Trophoblast cell (in vitro differentiated cells and primary cell): ENCODE measurements around the gene MARCO.

ENCODE experiments used
- DNase-seq, 2 donors: peaks; one replicate each; pipeline ENCODE4 v3.0.0-alpha.2; 2016
- H2AFZ ChIP-seq: 2 replicates; pipeline ENCODE4 v1.6.1; 2013; ENCODE audit warnings: low read length, moderate library complexity, mild to moderate bottlenecking; ENCODE audit not compliant: insufficient read depth, poor library complexity
- H2AK5ac ChIP-seq: 2 replicates; pipeline ENCODE4 v1.6.1; 2013; ENCODE audit warnings: mild to moderate bottlenecking, low read length
- H2BK120ac ChIP-seq: 2 replicates; pipeline ENCODE4 v1.6.1; 2013; ENCODE audit warnings: low read length, mild to moderate bottlenecking, moderate library complexity; ENCODE audit not compliant: insufficient read depth, poor library complexity
- H2BK12ac ChIP-seq: 2 replicates; pipeline ENCODE4 v1.6.1; 2013; ENCODE audit warnings: mild to moderate bottlenecking, low read length, moderate library complexity
- H2BK5ac ChIP-seq: 2 replicates; pipeline ENCODE4 v1.6.1; 2013; ENCODE audit warnings: low read length, low read depth, moderate library complexity, mild to moderate bottlenecking; ENCODE audit not compliant: poor library complexity
- H3K14ac ChIP-seq: 2 replicates; pipeline ENCODE4 v1.6.1; 2013; ENCODE audit warnings: mild to moderate bottlenecking, low read length
- H3K18ac ChIP-seq: 2 replicates; pipeline ENCODE4 v1.6.1; 2013; ENCODE audit warnings: mild to moderate bottlenecking, low read length
- H3K23ac ChIP-seq: 2 replicates; pipeline ENCODE4 v1.6.1; 2013; ENCODE audit warnings: low read length
- H3K27ac ChIP-seq: 2 replicates; pipeline ENCODE4 v1.5.1; 2013; ENCODE audit warnings: low read depth, mild to moderate bottlenecking, inconsistent platforms, low read length, moderate library complexity
- H3K27me3 ChIP-seq: 2 replicates; pipeline ENCODE4 v1.6.1; 2013; ENCODE audit warnings: inconsistent platforms, mild to moderate bottlenecking, low read length, moderate library complexity; ENCODE audit not compliant: insufficient read depth
- H3K36me3 ChIP-seq, 2 experiments: 1 replicate in 1 of 2; 2 replicates in 1 of 2; pipeline ENCODE4 v1.6.1; 2013; ENCODE audit warnings: low read length in 2 of 2, mild to moderate bottlenecking in 2 of 2, moderate library complexity in 1 of 2; ENCODE audit not compliant: insufficient read depth in 2 of 2, control insufficient read depth in 1 of 2
- H3K4ac ChIP-seq: 2 replicates; pipeline ENCODE4 v1.6.1; 2013; ENCODE audit warnings: low read depth, mild to moderate bottlenecking, low read length, moderate library complexity
- H3K4me1 ChIP-seq, 2 experiments: 1 replicate in 1 of 2; 2 replicates in 1 of 2; pipeline ENCODE4 v1.6.1; 2013; ENCODE audit warnings: low read length in 2 of 2, mild to moderate bottlenecking in 2 of 2, moderate library complexity in 1 of 2; ENCODE audit not compliant: insufficient read depth in 2 of 2, control insufficient read depth in 1 of 2
- H3K4me2 ChIP-seq: 2 replicates; pipeline ENCODE4 v1.6.1; 2013; ENCODE audit warnings: inconsistent platforms, mild to moderate bottlenecking, low read length, moderate library complexity
- H3K4me3 ChIP-seq: 2 replicates; pipeline ENCODE4 v1.5.1; 2013; ENCODE audit warnings: mild to moderate bottlenecking, low read depth, low read length, inconsistent platforms
- H3K79me1 ChIP-seq: one replicate; pipeline ENCODE4 v1.6.1; 2013; ENCODE audit warnings: low read length
- H3K79me2 ChIP-seq: 2 replicates; pipeline ENCODE4 v1.6.1; 2013; ENCODE audit warnings: low read length, mild to moderate bottlenecking; ENCODE audit not compliant: control insufficient read depth, insufficient read depth, poor library complexity
- H3K9ac ChIP-seq: 2 replicates; pipeline ENCODE4 v1.6.1; 2013; ENCODE audit warnings: mild to moderate bottlenecking, low read length
- H3K9me3 ChIP-seq: 2 replicates; pipeline ENCODE4 v1.6.1; 2013; ENCODE audit warnings: low read depth, mild to moderate bottlenecking, control low read depth, inconsistent platforms, low read length; ENCODE audit not compliant: insufficient read depth
- H4K12ac ChIP-seq: 2 replicates; pipeline ENCODE4 v1.6.1; 2013; ENCODE audit warnings: low read depth, mild to moderate bottlenecking, low read length, moderate library complexity
- H4K8ac ChIP-seq: 2 replicates; pipeline ENCODE4 v1.6.1; 2013; ENCODE audit warnings: low read depth, mild to moderate bottlenecking, low read length, moderate library complexity
- H4K91ac ChIP-seq: one replicate; pipeline ENCODE4 v1.6.1; 2013; ENCODE audit warnings: low read depth, mild to moderate bottlenecking, low read length, moderate library complexity
- WGBS: extraction: QIAGEN DNeasy Blood & Tissue Kit; methylation state at CpG from one replicate; pipeline ENCODE4 v1.1.7; 2013; ENCODE audit warnings: missing lambda C conversion rate; ENCODE audit not compliant: insufficient read length, insufficient coverage; ENCODE audit errors: extremely low coverage; 5-methylcytosine and 5-hydroxymethylcytosine counted together

The MARCO gene

DNA sequence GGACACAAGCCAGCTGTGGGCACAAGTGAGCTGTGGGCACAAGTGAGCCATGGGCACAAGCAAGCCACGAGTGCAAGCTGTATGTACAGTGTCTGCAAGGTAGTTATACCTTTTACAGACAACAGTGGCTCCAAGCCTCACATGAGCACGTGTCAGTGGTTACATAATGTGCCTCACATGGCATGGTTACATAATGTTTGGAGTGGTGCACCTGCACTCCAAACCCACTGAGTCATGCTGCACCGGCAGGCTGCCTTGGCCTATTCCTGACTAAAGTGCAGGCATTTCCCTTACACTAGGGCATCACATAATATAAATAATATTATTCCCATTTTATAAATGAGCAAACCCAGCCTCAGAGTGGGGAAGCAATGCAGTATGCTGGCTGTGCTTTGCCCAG is 62.6 kb downstream of the MARCO start:
- H3K14ac ChIP-seq = no peak overlapping the region
- H4K12ac ChIP-seq = no peak overlapping the region
- H3K4me2 ChIP-seq = no peak overlapping the region
- H3K4ac ChIP-seq = no peak overlapping the region
- H2BK5ac ChIP-seq = no peak overlapping the region
- H2BK120ac ChIP-seq = no peak overlapping the region
- H2BK12ac ChIP-seq = no peak overlapping the region
- no peak overlapping the region for H3K23ac ChIP-seq
- no peaks in the 10 kb centered on the region for H3K4me1 ChIP-seq
- H3K9me3 ChIP-seq = peaks cover 8% of the 10 kb centered on the region
- H3K4me3 ChIP-seq = no peak overlapping the region
- no CpG with 5 or more reads among the region's 3 CpGs for WGBS
- no peaks in the 10 kb centered on the region for H3K27me3 ChIP-seq
- H4K8ac ChIP-seq = no peak overlapping the region
- no peak overlapping the region for H3K9ac ChIP-seq
- DNase-seq = peak; percentile 7 to 33
- H3K36me3 ChIP-seq = no peaks in the 10 kb centered on the region
- H3K18ac ChIP-seq = no peak overlapping the region
- H3K79me2 ChIP-seq = no peaks in the 10 kb centered on the region
- H2AFZ ChIP-seq = no peak overlapping the region
- no peak overlapping the region for H4K91ac ChIP-seq
- no peaks in the 10 kb centered on the region for H3K79me1 ChIP-seq
- H2AK5ac ChIP-seq = no peak overlapping the region
- H3K27ac ChIP-seq = no peak overlapping the region

DNA sequence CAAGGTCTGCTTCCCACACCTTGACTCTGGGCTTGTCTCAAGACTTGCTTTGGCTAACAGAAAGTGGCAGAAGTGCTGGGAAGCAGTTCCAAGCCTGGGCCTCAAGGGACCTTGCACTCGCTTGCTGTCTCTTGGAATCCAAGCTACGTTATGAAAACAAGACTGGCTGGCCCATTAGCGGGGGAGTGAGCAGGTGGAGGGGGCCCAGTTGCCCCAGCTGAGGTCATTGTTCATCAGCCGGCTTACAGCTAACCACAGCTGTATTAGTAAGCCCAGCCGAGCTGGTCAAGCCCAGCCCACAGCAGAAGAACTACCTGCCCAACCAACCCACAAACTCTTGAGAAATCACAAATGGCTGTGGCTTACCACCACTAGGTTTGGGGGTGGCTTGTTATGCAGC is 63.1 kb downstream of the MARCO start:
- Histone ChIP-seq H2AFZ (no peak overlapping the region), H4K12ac (no peak overlapping the region), H3K9me3 (peaks cover 8% of the 10 kb centered on the region), H3K4ac (no peak overlapping the region), H3K27me3 (no peaks in the 10 kb centered on the region), H3K14ac (no peak overlapping the region), H2BK12ac (no peak overlapping the region), H3K4me2 (no peak overlapping the region), H3K4me1 (no peaks in the 10 kb centered on the region), H4K8ac (no peak overlapping the region), H2BK120ac (no peak overlapping the region), H3K23ac (no peak overlapping the region), H4K91ac (no peak overlapping the region), H3K4me3 (no peak overlapping the region), H3K18ac (no peak overlapping the region), H3K79me2 (no peaks in the 10 kb centered on the region), H3K27ac (no peak overlapping the region), H3K9ac (no peak overlapping the region), H2AK5ac (no peak overlapping the region), H2BK5ac (no peak overlapping the region), H3K79me1 (no peaks in the 10 kb centered on the region), H3K36me3 (no peaks in the 10 kb centered on the region)
- no CpG with 5 or more reads among the region's 5 CpGs for WGBS
- DNase-seq = no peak

DNA sequence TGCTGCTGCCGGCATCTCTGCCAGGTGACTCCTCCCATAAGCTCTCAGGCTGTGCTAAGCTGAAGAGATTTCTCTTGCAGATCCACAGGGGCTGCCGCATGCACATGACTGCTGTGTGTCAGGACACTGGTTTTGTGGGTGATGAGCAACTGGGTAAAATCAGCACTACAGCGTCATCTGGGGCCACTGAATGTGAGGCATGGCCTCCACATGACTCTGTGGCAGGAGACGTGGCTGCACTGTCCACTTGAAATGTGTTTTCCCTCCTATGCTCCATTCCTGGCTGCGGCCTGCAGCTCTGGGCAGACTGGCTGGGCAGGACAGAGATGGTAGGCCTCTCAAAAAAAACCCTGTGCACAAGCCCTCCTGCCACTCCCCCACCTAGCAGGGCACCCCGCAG is 63.6 kb downstream of the MARCO start:
- Histone ChIP-seq H4K91ac (no peak overlapping the region), H4K12ac (no peak overlapping the region), H4K8ac (no peak overlapping the region), H3K4me3 (no peak overlapping the region), H2BK5ac (no peak overlapping the region), H2AK5ac (no peak overlapping the region), H2BK12ac (no peak overlapping the region), H3K27me3 (no peaks in the 10 kb centered on the region), H3K4me2 (no peak overlapping the region), H3K23ac (no peak overlapping the region), H2BK120ac (no peak overlapping the region), H3K4ac (no peak overlapping the region), H3K36me3 (no peaks in the 10 kb centered on the region), H3K79me2 (no peaks in the 10 kb centered on the region), H3K79me1 (no peaks in the 10 kb centered on the region), H3K9ac (no peak overlapping the region), H3K9me3 (peaks cover 8% of the 10 kb centered on the region), H3K14ac (no peak overlapping the region), H2AFZ (no peak overlapping the region), H3K18ac (no peak overlapping the region), H3K27ac (no peak overlapping the region), H3K4me1 (no peaks in the 10 kb centered on the region)
- DNase-seq = no peak
- WGBS = no CpG with 5 or more reads among the region's 6 CpGs

DNA sequence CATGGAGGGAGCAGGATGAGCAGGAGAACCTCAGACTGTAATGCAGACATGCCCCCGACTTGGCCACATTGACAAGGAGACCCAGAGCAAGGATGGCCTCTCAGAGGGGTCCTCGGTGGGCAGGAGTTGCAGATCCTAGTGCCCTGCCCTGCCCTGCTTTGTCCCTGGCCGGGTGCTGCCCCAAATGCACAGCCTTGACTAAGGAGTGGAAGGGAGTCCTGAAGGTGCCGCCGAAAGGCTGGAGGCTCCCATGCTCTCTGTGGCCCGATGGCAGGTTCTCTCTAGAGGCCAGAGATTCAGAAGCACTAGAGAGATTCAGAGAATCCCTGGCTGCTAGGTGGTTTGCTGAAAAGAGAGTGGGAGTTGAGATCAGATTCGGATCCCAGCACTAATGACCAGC is 64.4 kb downstream of the MARCO start:
- no peaks in the 10 kb centered on the region for H3K27me3 ChIP-seq
- H4K91ac ChIP-seq = no peak overlapping the region
- H3K9ac ChIP-seq = no peak overlapping the region
- H2BK120ac ChIP-seq = no peak overlapping the region
- no peak overlapping the region for H2BK5ac ChIP-seq
- no peak overlapping the region for H3K4me2 ChIP-seq
- H4K12ac ChIP-seq = no peak overlapping the region
- H3K23ac ChIP-seq = no peak overlapping the region
- H3K9me3 ChIP-seq = peaks cover 8% of the 10 kb centered on the region
- H2BK12ac ChIP-seq = no peak overlapping the region
- no peak overlapping the region for H3K4me3 ChIP-seq
- H3K36me3 ChIP-seq = no peaks in the 10 kb centered on the region
- H3K4me1 ChIP-seq = no peaks in the 10 kb centered on the region
- H3K18ac ChIP-seq = no peak overlapping the region
- no peak overlapping the region for H4K8ac ChIP-seq
- no peak for DNase-seq
- H2AFZ ChIP-seq = no peak overlapping the region
- WGBS = no CpG with 5 or more reads among the region's 7 CpGs
- no peaks in the 10 kb centered on the region for H3K79me2 ChIP-seq
- H3K79me1 ChIP-seq = no peaks in the 10 kb centered on the region
- no peak overlapping the region for H2AK5ac ChIP-seq
- no peak overlapping the region for H3K4ac ChIP-seq
- no peak overlapping the region for H3K14ac ChIP-seq
- no peak overlapping the region for H3K27ac ChIP-seq
